ENCODE data around the gene PGM3.

PGM3 gene, protein sequence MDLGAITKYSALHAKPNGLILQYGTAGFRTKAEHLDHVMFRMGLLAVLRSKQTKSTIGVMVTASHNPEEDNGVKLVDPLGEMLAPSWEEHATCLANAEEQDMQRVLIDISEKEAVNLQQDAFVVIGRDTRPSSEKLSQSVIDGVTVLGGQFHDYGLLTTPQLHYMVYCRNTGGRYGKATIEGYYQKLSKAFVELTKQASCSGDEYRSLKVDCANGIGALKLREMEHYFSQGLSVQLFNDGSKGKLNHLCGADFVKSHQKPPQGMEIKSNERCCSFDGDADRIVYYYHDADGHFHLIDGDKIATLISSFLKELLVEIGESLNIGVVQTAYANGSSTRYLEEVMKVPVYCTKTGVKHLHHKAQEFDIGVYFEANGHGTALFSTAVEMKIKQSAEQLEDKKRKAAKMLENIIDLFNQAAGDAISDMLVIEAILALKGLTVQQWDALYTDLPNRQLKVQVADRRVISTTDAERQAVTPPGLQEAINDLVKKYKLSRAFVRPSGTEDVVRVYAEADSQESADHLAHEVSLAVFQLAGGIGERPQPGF

DNA sequence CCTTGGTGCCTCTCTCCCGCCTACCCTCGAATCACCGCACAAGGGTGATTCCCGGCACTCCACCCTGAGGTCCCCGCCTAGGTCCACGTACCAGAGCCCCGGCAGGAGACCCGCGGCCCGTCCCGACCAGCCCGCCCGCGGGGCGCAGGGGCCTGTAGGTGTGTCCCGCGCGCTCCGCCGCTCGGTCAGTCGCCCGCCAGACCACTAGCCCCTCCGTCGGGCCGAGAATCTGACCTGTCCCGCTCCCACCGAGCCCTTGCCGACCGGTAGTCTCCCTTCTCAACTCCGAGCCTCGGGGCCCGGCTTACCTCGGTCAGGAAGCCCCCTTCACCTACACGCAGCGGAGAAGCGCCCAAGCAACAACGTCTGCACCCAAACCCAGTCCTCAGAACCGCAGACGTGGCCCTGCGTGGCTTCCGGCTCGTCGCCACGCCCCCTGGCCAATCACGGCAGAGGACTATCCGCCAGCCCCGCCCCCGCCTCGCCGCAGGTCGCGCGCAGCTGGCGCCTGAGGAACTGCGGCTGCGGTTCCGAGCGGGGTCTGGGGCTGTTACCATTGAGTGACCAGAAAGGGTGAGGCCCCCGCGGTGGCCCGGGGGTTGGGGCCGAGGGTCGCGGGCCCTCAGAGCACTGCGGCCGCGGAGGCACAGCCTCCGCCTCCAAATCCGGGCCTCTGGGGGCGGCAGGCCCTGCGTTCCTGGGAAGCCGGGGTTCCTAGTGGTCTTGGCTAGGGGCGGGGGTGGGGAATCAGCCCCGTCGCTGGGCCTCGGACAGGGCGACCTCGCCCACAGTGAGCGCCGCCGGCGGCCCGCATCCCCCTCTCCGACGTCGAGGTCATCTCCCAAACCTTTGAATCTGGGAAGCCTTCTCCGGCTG lies at the start of gene PGM3, which contains the start of gene RWDD2A:
Gene PGM3 (minus strand): TSS at position 395 of the 876 bp plus-strand sequence. CDS start 2,253 bp downstream, outside the sequence.
Gene RWDD2A (plus strand): TSS at position 487 of the 876 bp plus-strand sequence. CDS start 1,095 bp downstream, outside the sequence.
- DNase-seq (ENCODE audit: low spot score), result peak; percentile 92
- TF ChIP-seq, protein P1, sequence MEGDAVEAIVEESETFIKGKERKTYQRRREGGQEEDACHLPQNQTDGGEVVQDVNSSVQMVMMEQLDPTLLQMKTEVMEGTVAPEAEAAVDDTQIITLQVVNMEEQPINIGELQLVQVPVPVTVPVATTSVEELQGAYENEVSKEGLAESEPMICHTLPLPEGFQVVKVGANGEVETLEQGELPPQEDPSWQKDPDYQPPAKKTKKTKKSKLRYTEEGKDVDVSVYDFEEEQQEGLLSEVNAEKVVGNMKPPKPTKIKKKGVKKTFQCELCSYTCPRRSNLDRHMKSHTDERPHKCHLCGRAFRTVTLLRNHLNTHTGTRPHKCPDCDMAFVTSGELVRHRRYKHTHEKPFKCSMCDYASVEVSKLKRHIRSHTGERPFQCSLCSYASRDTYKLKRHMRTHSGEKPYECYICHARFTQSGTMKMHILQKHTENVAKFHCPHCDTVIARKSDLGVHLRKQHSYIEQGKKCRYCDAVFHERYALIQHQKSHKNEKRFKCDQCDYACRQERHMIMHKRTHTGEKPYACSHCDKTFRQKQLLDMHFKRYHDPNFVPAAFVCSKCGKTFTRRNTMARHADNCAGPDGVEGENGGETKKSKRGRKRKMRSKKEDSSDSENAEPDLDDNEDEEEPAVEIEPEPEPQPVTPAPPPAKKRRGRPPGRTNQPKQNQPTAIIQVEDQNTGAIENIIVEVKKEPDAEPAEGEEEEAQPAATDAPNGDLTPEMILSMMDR (IDR thresholded peaks at IDR 0.05), result no peak
- peak within 1 kb of the TSS; percentile 87 to 90 for H3K27ac ChIP-seq
- peak within 1 kb of the TSS; percentile 93 for H3K4me3 ChIP-seq

DNA sequence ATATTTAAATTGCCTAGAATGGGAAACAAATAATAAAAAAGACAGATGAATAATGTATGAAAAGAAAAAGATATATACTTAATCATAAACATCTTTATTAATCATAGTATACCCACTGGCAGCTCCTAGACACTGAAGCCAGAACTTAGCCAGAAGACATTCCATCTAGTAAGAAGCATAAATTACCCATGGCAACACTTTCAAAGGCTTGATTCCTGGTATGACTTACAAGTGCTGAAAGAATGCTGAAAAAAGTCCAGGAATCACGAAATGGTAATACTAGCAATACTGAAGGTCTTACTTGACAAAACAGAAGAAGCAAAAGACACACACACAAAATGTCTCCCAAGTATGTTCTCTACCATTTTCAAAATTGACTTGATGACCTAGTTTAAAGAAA lies 38.1 kb upstream of the PGM3 start:
- no peak overlapping the region for H3K4me3 ChIP-seq
- DNase-seq (ENCODE audit: low spot score), result no peak
- H3K27ac ChIP-seq, result no peak overlapping the region
- TF ChIP-seq, protein P1 (IDR thresholded peaks at IDR 0.05), result no peak

DNA sequence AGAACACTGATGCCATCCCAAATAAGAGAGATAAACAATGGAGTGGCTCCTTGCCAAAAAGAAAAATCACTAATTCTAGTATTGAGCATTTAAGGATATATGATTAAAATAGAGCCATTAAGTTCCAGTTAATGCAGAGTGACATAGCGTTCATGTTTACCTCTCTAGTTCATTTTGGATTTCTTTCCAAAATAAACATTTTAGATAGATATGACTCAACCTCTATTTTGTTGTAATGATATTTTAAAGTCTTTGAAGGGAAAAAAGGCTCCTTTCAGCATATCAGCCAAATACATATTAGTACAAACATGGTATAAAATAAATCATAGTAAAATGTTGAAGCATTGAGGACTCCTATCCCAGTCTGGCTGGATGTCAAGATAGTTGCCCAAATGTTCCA lies 33.5 kb upstream of the PGM3 start:
- Histone ChIP-seq H3K4me3 (no peak overlapping the region), H3K27ac (no peak overlapping the region)
- DNase-seq (ENCODE audit: low spot score), result no peak
- TF ChIP-seq, protein P1 (IDR thresholded peaks at IDR 0.05), result no peak

DNA sequence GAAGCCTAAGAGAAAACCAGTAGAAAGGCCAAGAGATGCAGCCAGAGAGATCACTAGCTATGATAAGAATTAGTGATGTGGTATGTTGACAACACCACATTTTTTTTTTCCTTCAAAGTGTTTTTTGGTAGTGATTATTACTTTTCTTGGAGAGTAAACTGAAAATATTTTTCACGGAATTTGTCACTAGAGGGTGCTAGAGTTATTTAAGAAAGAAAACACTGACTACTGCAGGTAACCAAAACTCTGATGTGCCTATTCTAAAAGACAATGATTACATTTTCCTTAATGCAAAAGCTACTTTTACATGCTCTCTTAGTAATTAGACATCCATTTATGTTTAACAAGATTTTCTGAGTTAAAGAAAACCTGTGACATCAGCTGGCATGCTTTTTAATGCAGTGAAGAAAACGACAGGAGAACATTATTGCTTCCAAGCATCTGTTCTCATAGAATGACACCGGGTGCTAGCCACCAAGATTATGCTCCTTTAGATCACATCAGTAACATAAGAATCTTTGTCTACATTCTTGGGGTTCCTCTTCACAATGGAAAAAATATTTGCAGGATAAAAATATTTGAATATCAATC lies 28.9 kb upstream of the PGM3 start:
- Histone ChIP-seq H3K4me3 (no peak overlapping the region), H3K27ac (no peak overlapping the region)
- no peak for DNase-seq (ENCODE audit: low spot score)
- TF ChIP-seq, protein P1 (IDR thresholded peaks at IDR 0.05), result peak; percentile 32

DNA sequence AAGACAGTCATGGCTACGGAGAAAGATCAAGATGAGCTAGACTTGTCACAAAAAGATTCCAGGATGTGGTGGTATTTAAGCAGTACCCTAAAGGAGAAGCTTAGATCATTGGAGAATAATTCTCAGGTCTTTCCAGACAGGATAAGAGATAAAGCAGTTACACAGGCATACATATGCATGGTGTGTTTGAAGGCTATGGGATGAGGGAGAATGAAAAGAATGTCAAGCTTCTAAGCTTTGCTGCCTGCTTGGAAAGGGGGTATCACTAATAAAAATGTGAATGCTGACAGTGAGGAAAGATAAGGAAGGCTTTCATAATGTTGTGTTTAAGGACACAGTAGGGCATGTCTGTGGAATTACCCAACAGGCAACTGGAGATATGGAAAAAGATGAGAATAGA lies 28.2 kb upstream of the PGM3 start:
- TF ChIP-seq, protein P1 (IDR thresholded peaks at IDR 0.05), result no peak
- no peak overlapping the region for H3K27ac ChIP-seq
- H3K4me3 ChIP-seq, result no peak overlapping the region
- no peak for DNase-seq (ENCODE audit: low spot score)

DNA sequence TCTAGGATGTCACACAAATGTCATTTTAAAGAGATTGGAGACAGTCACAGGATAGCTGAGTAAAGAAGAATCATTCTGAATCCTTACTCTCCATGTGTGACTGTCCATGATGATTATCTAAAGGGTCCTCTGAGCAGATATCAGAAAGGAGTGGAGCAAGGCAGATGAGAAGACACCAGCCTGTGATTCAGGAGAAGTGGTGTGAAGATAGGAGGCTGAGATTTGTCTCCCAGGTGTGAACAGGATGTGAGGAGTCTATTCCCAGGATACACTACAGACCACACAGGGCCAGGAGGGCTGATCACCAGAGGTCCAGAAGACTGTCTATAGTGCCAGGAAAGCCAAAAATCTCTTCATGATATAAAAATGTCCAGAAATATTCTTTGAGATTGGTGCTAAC lies 27.1 kb upstream of the PGM3 start:
- H3K4me3 ChIP-seq, result no peak overlapping the region
- DNase-seq (ENCODE audit: low spot score), result no peak
- TF ChIP-seq, protein P1 (IDR thresholded peaks at IDR 0.05), result no peak
- H3K27ac ChIP-seq, result no peak overlapping the region
